Effector memory CD4-positive, alpha-beta T cell (primary cell): ENCODE data around the gene UGT1A3.

Source experiments
- DNase-seq, 3 donors: peaks; one replicate each; pipeline ENCODE4 v3.0.0-alpha.2; 2020
- H3K27ac ChIP-seq: 2 replicates; pipeline ENCODE4 v1.7.0; 2013; ENCODE audit warnings: mild to moderate bottlenecking, low read length, moderate library complexity; ENCODE audit not compliant: insufficient read depth, poor library complexity, severe bottlenecking
- H3K27me3 ChIP-seq: replicated peaks from 2 replicates; pipeline ENCODE4 v1.7.0; 2013; ENCODE audit warnings: mild to moderate bottlenecking, low read length; ENCODE audit not compliant: insufficient read depth, control insufficient read depth, poor library complexity, severe bottlenecking
- H3K36me3 ChIP-seq: 2 replicates; pipeline ENCODE4 v1.7.0; 2013; ENCODE audit warnings: mild to moderate bottlenecking, low read length, moderate library complexity; ENCODE audit not compliant: control insufficient read depth, insufficient read depth
- H3K4me1 ChIP-seq: 2 replicates; pipeline ENCODE4 v1.7.0; 2013; ENCODE audit warnings: low read length, mild to moderate bottlenecking; ENCODE audit not compliant: control insufficient read depth, insufficient read depth, poor library complexity, severe bottlenecking
- H3K4me3 ChIP-seq: 2 replicates; pipeline ENCODE4 v1.7.0; 2013; ENCODE audit warnings: low read length, low read depth, mild to moderate bottlenecking; ENCODE audit not compliant: insufficient read depth, poor library complexity, severe bottlenecking
- H3K9me3 ChIP-seq: 2 replicates; pipeline ENCODE4 v1.7.0; 2013; ENCODE audit warnings: mild to moderate bottlenecking, low read length, moderate library complexity; ENCODE audit not compliant: control insufficient read depth

Gene UGT1A3

DNA sequence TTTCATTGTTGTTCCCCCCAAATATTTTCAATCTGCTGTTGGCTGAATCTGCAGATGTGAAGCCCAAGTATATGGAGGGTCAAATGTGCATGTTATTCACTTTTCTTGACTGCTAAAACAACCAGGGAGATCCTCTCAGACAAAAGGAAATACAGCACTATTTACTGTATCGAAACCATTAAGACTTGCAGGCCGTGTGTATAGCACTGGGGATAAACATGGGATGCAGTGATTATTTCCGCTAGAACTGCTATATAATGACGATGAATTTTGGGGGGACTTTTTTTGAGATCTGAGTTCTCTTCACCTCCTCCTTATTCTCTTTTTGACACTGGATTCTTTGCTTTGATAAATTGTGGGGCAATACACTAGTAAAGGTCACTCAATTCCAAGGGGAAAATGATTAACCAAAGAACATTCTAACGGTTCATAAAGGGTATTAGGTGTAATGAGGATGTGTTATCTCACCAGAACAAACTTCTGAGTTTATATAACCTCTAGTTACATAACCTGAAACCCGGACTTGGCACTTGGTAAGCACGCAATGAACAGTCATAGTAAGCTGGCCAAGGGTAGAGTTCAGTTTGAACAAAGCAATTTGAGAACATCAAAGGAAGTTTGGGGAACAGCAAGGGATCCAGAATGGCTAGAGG is 27.7 kb downstream of the UGT1A3 start:
- no peaks in the 10 kb centered on the region for H3K36me3 ChIP-seq
- no peaks in the 10 kb centered on the region for H3K4me1 ChIP-seq
- DNase-seq = no peak
- no peaks in the 10 kb centered on the region for H3K27me3 ChIP-seq
- no peak overlapping the region for H3K4me3 ChIP-seq
- H3K9me3 ChIP-seq = no peaks in the 10 kb centered on the region
- no peak overlapping the region for H3K27ac ChIP-seq

DNA sequence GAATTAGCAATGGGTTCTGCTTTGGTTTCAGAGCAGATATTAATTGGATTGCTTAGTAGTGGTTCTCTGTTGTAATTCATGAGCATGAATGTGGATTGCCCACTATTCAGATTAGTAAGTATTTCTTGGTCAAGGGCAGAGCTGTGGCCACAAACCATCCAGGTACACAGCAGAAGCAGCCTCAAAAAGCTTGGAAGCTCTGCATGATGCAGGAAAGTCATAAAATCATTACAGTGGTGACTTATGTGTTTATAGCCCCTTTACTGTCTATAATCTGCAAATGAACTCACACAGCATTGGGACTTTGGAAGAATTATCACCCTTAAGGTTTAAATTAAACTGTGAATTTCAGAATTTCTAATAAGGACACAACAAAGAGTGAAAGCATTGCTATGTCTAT is 29.3 kb downstream of the UGT1A3 start:
- no peaks in the 10 kb centered on the region for H3K36me3 ChIP-seq
- no peak for DNase-seq
- H3K4me1 ChIP-seq = no peaks in the 10 kb centered on the region
- no peak overlapping the region for H3K27ac ChIP-seq
- H3K9me3 ChIP-seq = no peaks in the 10 kb centered on the region
- H3K4me3 ChIP-seq = no peak overlapping the region
- H3K27me3 ChIP-seq = no peaks in the 10 kb centered on the region

DNA sequence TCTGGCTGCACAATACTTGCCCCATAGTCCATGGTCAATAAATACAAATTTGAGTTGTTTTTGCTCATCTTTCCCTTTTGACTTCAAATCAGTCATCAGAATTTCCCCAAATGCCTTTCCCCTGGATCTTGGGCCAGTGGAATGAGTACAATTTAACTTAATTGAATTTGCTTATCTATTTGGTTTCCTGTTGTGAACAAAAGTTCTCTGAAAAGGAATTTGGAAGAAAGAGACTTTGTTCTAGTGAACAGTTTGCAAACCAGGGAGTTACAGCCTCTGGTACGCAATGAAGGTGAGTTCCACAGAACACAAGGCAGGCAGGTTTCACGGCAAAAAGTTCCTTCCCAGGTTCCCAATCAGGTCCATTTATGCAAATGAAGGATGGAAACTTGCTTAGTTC is 30.0 kb downstream of the UGT1A3 start:
- no peaks in the 10 kb centered on the region for H3K36me3 ChIP-seq
- H3K4me3 ChIP-seq = no peak overlapping the region
- H3K27me3 ChIP-seq = no peaks in the 10 kb centered on the region
- H3K9me3 ChIP-seq = no peaks in the 10 kb centered on the region
- no peak for DNase-seq
- H3K27ac ChIP-seq = no peak overlapping the region
- H3K4me1 ChIP-seq = no peaks in the 10 kb centered on the region

DNA sequence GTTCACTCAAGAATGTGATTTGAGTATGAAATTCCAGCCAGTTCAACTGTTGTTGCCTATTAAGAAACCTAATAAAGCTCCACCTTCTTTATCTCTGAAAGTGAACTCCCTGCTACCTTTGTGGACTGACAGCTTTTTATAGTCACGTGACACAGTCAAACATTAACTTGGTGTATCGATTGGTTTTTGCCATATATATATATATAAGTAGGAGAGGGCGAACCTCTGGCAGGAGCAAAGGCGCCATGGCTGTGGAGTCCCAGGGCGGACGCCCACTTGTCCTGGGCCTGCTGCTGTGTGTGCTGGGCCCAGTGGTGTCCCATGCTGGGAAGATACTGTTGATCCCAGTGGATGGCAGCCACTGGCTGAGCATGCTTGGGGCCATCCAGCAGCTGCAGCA is 31.2 kb downstream of the UGT1A3 start, which contains the start of gene UGT1A1:
UGT1A1 (plus strand) TSS at position 228 of the 400 bp plus-strand sequence; CDS start at position 246, 18 bp downstream.
- no peak within 1 kb of the TSS for H3K27ac ChIP-seq
- H3K27me3 ChIP-seq = no peaks in the 10 kb centered on the region
- H3K4me1 ChIP-seq = no peaks in the 10 kb centered on the region
- H3K9me3 ChIP-seq = no peaks in the 10 kb centered on the region
- H3K36me3 ChIP-seq = no peaks in the 10 kb centered on the region
- no peak for DNase-seq
- no peak within 1 kb of the TSS for H3K4me3 ChIP-seq

DNA sequence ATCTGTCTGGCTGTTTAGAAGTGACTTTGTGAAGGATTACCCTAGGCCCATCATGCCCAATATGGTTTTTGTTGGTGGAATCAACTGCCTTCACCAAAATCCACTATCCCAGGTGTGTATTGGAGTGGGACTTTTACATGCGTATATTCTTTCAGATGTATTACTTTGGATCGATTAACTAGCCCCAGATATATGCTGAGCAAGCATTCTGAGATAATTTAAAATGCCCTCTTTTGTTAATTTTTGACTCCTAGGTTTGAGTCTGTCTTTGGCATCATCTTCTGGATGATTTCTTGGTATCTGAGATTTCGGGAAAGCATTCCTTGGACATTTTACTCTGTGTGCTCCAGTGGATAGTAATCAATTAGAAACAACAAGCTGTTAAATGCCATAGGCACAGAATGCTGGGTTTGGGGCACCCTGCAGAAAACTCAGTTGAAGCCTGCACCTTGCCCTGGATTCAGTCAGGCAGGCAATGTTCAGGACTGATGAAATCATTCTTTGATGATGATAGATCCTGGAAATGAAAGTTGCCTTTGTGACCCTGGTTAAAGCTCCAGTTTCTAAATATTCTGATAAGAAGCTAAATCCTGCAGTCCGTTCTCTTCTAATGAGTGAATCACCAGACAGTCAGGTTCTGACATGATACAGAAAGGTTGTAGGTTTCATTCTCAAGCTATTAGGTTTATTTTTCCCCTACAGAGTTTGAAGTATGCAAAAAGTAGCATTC is 32.4 kb downstream of the UGT1A3 start:
- H3K36me3 ChIP-seq = no peaks in the 10 kb centered on the region
- DNase-seq = no peak
- no peaks in the 10 kb centered on the region for H3K27me3 ChIP-seq
- no peak overlapping the region for H3K4me3 ChIP-seq
- H3K27ac ChIP-seq = no peak overlapping the region
- H3K9me3 ChIP-seq = no peaks in the 10 kb centered on the region
- no peaks in the 10 kb centered on the region for H3K4me1 ChIP-seq

DNA sequence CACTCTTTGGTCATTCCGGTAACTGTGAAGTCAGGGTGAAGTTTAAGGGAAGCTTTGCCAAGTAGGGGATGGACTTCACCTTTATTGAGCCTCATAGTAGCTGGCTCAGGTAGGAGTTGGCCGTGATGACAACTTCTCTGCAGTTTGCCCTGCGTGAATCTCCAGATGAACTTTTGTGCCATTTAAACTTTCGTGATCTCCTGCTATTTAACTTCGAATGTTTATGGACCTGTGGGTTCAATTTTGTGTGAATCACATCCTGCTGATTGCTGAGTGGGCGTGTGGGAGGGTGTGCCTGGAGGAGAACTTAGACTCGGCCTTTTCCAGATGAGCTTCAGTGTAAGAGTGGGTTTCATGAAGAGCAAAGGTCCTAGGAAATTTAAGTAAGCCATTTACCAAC is 35.4 kb downstream of the UGT1A3 start:
- H3K36me3 ChIP-seq = no peaks in the 10 kb centered on the region
- no peak overlapping the region for H3K27ac ChIP-seq
- no peaks in the 10 kb centered on the region for H3K9me3 ChIP-seq
- H3K27me3 ChIP-seq = no peaks in the 10 kb centered on the region
- no peak overlapping the region for H3K4me3 ChIP-seq
- no peaks in the 10 kb centered on the region for H3K4me1 ChIP-seq
- DNase-seq = no peak

DNA sequence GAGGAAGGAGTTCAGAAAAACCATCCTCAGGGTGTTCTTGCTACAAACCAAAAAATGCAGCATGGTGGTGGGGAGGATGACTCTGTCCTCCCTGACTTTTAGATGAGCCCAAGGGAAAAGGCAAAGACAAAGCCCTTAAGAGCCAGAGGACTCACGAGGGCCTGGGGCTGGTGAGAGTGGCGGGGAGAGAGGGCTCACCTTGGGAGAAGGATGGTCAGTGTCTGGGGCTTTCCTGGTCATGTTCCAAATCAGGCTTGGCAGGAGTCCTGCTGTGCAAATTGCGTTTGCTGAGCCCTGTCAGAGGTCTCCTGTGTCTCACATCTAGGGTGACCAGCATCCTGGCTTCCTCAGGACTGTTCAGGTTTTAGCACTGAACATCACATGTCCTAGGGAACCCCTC is 35.9 kb downstream of the UGT1A3 start:
- DNase-seq = no peak
- Histone ChIP-seq H3K27ac (no peak overlapping the region), H3K36me3 (no peaks in the 10 kb centered on the region), H3K9me3 (no peaks in the 10 kb centered on the region), H3K27me3 (no peaks in the 10 kb centered on the region), H3K4me3 (no peak overlapping the region), H3K4me1 (no peaks in the 10 kb centered on the region)

DNA sequence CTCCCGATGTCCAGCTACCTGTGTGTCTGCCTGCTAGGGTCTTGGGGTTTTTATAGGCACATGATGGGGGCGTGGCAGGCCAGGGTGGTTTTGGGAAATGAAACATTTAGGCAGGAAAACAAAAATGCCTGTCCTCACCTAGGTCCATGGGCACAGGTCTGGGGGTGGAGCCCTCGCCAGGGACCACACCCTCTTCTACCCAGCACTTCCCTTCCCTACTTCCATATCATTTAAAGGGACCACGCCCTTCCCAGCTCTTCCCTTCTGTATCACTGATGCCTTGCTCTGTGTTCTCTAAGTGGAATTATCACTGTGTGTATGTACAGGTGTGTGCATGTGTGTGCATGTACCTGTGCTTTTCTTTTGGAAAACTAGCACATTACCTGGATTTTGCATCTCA is 37.6 kb downstream of the UGT1A3 start:
- H3K27me3 ChIP-seq = no peaks in the 10 kb centered on the region
- no peaks in the 10 kb centered on the region for H3K36me3 ChIP-seq
- no peak overlapping the region for H3K27ac ChIP-seq
- H3K9me3 ChIP-seq = no peaks in the 10 kb centered on the region
- H3K4me3 ChIP-seq = no peak overlapping the region
- no peak for DNase-seq
- no peaks in the 10 kb centered on the region for H3K4me1 ChIP-seq

DNA sequence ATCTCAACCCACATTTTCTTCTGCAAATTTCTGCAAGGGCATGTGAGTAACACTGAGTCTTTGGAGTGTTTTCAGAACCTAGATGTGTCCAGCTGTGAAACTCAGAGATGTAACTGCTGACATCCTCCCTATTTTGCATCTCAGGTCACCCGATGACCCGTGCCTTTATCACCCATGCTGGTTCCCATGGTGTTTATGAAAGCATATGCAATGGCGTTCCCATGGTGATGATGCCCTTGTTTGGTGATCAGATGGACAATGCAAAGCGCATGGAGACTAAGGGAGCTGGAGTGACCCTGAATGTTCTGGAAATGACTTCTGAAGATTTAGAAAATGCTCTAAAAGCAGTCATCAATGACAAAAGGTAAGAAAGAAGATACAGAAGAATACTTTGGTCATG is 39.2 kb downstream of the UGT1A3 start:
- Histone ChIP-seq H3K9me3 (no peaks in the 10 kb centered on the region), H3K27ac (no peak overlapping the region), H3K27me3 (no peaks in the 10 kb centered on the region), H3K4me3 (no peak overlapping the region), H3K4me1 (no peaks in the 10 kb centered on the region), H3K36me3 (no peaks in the 10 kb centered on the region)
- DNase-seq = no peak

DNA sequence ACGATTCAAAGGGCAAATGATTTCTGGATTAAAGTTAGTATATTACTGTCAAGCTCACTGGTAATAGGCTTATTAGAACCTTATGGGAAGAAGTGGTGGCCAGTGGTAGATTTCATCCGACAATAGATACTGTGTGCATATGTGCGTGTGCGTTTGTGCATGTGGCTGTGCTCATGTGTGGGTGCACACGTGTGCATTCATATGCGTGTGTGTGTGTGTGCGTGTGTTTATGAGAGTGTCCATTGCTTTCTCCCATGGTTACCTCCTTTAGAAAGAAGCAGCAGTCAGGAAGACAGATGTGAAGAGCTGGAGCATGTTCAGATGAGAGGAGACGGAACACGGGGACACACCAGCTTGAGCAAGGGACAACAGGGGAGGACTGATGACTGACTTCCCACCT is 40.4 kb downstream of the UGT1A3 start:
- DNase-seq = no peak
- Histone ChIP-seq H3K9me3 (no peaks in the 10 kb centered on the region), H3K27ac (no peak overlapping the region), H3K27me3 (no peaks in the 10 kb centered on the region), H3K36me3 (no peaks in the 10 kb centered on the region), H3K4me3 (no peak overlapping the region), H3K4me1 (no peaks in the 10 kb centered on the region)
